Measurements from ENCODE around the gene KLC4.

Gene KLC4

GRCh38 chr6:43120944-43121913 is 61.8 kb downstream of the KLC4 start:
- in situ Hi-C loops (cut with HindIII; ENCODE audit: low sequenced_read_pairs): no loop called here

DNA sequence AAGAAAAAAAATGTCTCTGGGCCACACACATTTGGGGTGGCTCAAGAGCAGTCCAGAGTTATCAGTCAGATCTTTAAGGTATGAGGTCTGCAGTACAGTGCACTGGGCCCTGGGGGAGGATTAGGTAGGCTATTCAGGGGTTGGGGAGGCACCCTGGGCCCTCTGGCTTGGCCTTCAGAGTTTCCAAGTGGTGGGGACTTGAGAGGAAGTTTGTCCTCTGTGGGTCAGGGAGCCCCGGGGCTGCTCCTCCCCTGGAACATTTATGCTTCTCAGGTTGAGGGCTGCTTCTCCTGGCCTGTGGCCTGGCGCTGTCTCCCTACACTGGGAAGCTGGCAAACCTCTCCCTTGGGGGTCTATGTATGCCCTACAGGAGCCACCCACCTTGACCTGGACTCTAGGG is 62.7 kb downstream of the KLC4 start:
- in situ Hi-C loops (cut with HindIII; ENCODE audit: low sequenced_read_pairs): no loop called here

- in situ Hi-C loops (cut with HindIII; ENCODE audit: low sequenced_read_pairs): no loop called here
Measured at GRCh38 chr6:43123461-43124314, 64.3 kb downstream of the KLC4 start.

- in situ Hi-C loops (cut with HindIII; ENCODE audit: low sequenced_read_pairs): no loop called here
Measured at GRCh38 chr6:43124481-43124880, 65.0 kb downstream of the KLC4 start.
